Body of pancreas (tissue), 4 donors: ENCODE data around the gene KCNJ6.

Experiments
- POLR2A ChIP-seq, 3 donors: fragments of 450-650 bp; IDR thresholded peaks; one replicate each; pipeline ENCODE4 v1.6.1; 2016; ENCODE audit warnings: antibody characterized with exemption in 3 of 3, mild to moderate bottlenecking in 2 of 3
- TF ChIP-seq, protein P1 (sequence below), 7 experiments: fragments of 450-650 bp in 4 of 7; fragments of 200-600 bp in 3 of 7; sonication (generic) in 3 of 7; IDR thresholded peaks; one replicate each; pipeline ENCODE4 v1.5.1; 2016 to 2019; ENCODE audit warnings: antibody characterized with exemption in 7 of 7

DNA sequence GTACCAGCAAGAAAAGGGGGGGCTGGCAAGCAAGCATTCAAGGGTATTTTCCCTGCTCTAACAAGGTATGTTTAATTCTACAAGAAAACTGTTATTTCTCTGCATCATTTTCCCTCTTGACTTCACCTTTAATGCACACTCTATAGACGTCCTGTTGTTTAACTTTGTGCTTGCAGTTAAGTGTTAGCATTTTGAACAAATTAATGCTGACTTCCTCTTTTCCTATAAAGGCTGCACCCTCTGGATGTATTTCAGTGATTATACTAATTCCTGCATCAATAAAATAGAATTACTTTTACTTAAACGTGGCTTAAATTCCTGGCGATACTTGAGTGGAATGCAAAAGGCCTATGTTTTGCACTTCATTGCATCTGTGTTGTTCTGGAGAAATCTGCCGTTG is 183.3 kb downstream of the KCNJ6 start:
- TF ChIP-seq, protein P1, sequence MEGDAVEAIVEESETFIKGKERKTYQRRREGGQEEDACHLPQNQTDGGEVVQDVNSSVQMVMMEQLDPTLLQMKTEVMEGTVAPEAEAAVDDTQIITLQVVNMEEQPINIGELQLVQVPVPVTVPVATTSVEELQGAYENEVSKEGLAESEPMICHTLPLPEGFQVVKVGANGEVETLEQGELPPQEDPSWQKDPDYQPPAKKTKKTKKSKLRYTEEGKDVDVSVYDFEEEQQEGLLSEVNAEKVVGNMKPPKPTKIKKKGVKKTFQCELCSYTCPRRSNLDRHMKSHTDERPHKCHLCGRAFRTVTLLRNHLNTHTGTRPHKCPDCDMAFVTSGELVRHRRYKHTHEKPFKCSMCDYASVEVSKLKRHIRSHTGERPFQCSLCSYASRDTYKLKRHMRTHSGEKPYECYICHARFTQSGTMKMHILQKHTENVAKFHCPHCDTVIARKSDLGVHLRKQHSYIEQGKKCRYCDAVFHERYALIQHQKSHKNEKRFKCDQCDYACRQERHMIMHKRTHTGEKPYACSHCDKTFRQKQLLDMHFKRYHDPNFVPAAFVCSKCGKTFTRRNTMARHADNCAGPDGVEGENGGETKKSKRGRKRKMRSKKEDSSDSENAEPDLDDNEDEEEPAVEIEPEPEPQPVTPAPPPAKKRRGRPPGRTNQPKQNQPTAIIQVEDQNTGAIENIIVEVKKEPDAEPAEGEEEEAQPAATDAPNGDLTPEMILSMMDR (IDR thresholded peaks at IDR 0.05), result no peak
- no peak for TF ChIP-seq POLR2A (IDR thresholded peaks at IDR 0.05)
